HuH-7.5 (cell line): ENCODE data around the gene LRRC10B.
A peak's percentile ranks its signal among the peaks of the same experiment; 100 is the strongest.

Experiments
- DNase-seq: peaks from one replicate; pipeline ENCODE4 v3.0.0; 2011; ENCODE audit warnings: low spot score

The LRRC10B gene

GRCh38 chr11:61486779-61487178, 21.8 kb upstream of the LRRC10B start:
- DNase-seq: peak; percentile 14

GRCh38 chr11:61487342-61488025, 21.1 kb upstream of the LRRC10B start:
- peak; percentile 20 for DNase-seq

- DNase-seq: peak; percentile 93
Measured at GRCh38 chr11:61488651-61489291, 19.8 kb upstream of the LRRC10B start.

GRCh38 chr11:61489833-61490721, 18.5 kb upstream of the LRRC10B start:
- DNase-seq: no peak

GRCh38 chr11:61491736-61492395, 16.7 kb upstream of the LRRC10B start:
- DNase-seq: no peak

GRCh38 chr11:61494381-61494961, 14.1 kb upstream of the LRRC10B start:
- DNase-seq: no peak

GRCh38 chr11:61495801-61496601, 12.5 kb upstream of the LRRC10B start:
- no peak for DNase-seq

- DNase-seq: no peak
Measured at GRCh38 chr11:61496602-61497400, 11.7 kb upstream of the LRRC10B start.

GRCh38 chr11:61497473-61497872, 11.1 kb upstream of the LRRC10B start:
- no peak for DNase-seq

GRCh38 chr11:61497876-61498275, 10.7 kb upstream of the LRRC10B start:
- no peak for DNase-seq

- DNase-seq: no peak
Measured at GRCh38 chr11:61498767-61499341, 9.7 kb upstream of the LRRC10B start.

- DNase-seq: no peak
Measured at GRCh38 chr11:61499816-61500491, 8.6 kb upstream of the LRRC10B start.

- no peak for DNase-seq
Measured at GRCh38 chr11:61502522-61502921, 6.0 kb upstream of the LRRC10B start.

- DNase-seq: no peak
Measured at GRCh38 chr11:61503135-61503770, 5.3 kb upstream of the LRRC10B start.

- DNase-seq: no peak
Measured at GRCh38 chr11:61505106-61505505, 3.4 kb upstream of the LRRC10B start.

- DNase-seq: no peak
Measured at GRCh38 chr11:61505640-61506155, 2.9 kb upstream of the LRRC10B start.

- DNase-seq: no peak
Measured at GRCh38 chr11:61507012-61507768, 1.4 kb upstream of the LRRC10B start.
